ENCODE results near the gene CXCL10.

DNA sequence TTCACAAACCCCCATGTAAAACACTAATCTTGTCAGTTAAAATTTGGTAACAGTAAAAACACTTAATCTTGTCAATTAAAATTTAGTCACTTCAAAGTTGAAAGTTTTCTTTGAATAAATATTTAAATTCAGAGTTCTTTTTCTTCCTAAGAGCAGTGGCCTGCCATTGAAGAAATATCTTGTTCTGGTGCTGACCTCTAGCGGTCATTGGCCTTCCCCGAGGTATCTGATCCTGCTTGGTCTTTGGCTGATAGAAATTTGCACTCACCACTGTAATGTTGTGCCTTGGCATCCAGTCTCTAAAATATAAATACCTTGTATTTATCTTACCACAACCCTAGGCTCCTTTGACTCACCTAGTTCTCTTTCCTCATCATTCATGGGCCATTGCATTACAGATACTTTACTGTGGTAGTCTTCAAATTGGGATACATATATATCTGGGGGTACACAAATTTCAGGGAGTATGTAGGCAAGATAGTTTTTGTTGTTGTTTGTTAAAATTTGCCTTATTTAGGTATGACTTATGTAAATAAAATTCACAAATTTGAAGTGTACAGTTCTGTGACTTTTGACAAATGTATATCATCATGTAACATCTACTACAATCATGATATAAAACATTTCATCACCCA is 44.5 kb upstream of the CXCL10 start:
- TF ChIP-seq SIN3A (IDR thresholded peaks at IDR 0.05; ENCODE audit: borderline replicate concordance, insufficient read depth, low read length) (no peak), POLR2AphosphoS5 (IDR thresholded peaks at IDR 0.05; ENCODE audit: low read depth, low read length) (no peak), TAF1 (IDR thresholded peaks at IDR 0.05; ENCODE audit: borderline replicate concordance, insufficient read depth, low read length) (no peak)
